H9 (cell line): Measurements from ENCODE around the gene OGFR. TPM values are rescaled to one million over a fixed set of nuclear protein-coding genes. Genes with fewer than 3 reads are reported as not detected.

ENCODE experiments used
- DNase-seq: peaks from one replicate; pipeline ENCODE4 v3.0.0-alpha.2; 2017
- H2AFZ ChIP-seq: one replicate; pipeline ENCODE4 v1.6.1; 2013; ENCODE audit warnings: mild to moderate bottlenecking, low read length, control low read depth, moderate library complexity
- H2AK5ac ChIP-seq: 2 replicates; pipeline ENCODE4 v1.6.1; 2013; ENCODE audit warnings: low read length, control low read depth, mixed read lengths; ENCODE audit not compliant: insufficient read length
- H2BK120ac ChIP-seq: one replicate; pipeline ENCODE4 v1.6.1; 2013; ENCODE audit warnings: low read depth, mild to moderate bottlenecking, low read length, control low read depth, inconsistent platforms; ENCODE audit not compliant: poor library complexity, severe bottlenecking
- H2BK12ac ChIP-seq: 2 replicates; pipeline ENCODE4 v1.6.1; 2013; ENCODE audit warnings: low read length, control low read depth, mixed read lengths, low read depth; ENCODE audit not compliant: insufficient read length
- H2BK15ac ChIP-seq: 2 replicates; pipeline ENCODE4 v1.6.1; 2013; ENCODE audit warnings: low read depth, low read length, control low read depth
- H2BK20ac ChIP-seq: one replicate; pipeline ENCODE4 v1.6.1; 2013; ENCODE audit warnings: low read depth, mild to moderate bottlenecking, low read length, control low read depth, inconsistent platforms; ENCODE audit not compliant: poor library complexity, severe bottlenecking
- H2BK5ac ChIP-seq: 2 replicates; pipeline ENCODE4 v1.6.1; 2013; ENCODE audit warnings: low read length, control low read depth, mixed read lengths; ENCODE audit not compliant: insufficient read length
- H3K14ac ChIP-seq: 2 replicates; pipeline ENCODE4 v1.6.1; 2013; ENCODE audit warnings: low read length, control low read depth; ENCODE audit not compliant: insufficient read depth
- H3K18ac ChIP-seq: 2 replicates; pipeline ENCODE4 v1.6.1; 2013; ENCODE audit warnings: low read depth, mild to moderate bottlenecking, mixed read lengths, low read length, control low read depth; ENCODE audit not compliant: insufficient read length
- H3K23ac ChIP-seq: 2 replicates; pipeline ENCODE4 v1.6.1; 2013; ENCODE audit warnings: low read length, control low read depth, mixed read lengths, low read depth; ENCODE audit not compliant: insufficient read length
- H3K23me2 ChIP-seq: 2 replicates; pipeline ENCODE4 v1.6.1; 2013; ENCODE audit warnings: low read depth, mild to moderate bottlenecking, mixed read lengths, low read length, control low read depth; ENCODE audit not compliant: insufficient read length, poor library complexity, severe bottlenecking
- H3K27ac ChIP-seq: 2 replicates; pipeline ENCODE4 v1.5.1; 2013; ENCODE audit warnings: low read length, control low read depth, mixed read lengths, low read depth; ENCODE audit not compliant: insufficient read length
- H3K27me3 ChIP-seq: 2 replicates; pipeline ENCODE4 v1.6.1; 2013; ENCODE audit warnings: low read length, control low read depth, inconsistent platforms; ENCODE audit not compliant: insufficient read depth
- H3K4ac ChIP-seq: 2 replicates; pipeline ENCODE4 v1.6.1; 2013; ENCODE audit warnings: low read depth, mild to moderate bottlenecking, control low read depth, inconsistent platforms, low read length, moderate library complexity
- H3K4me1 ChIP-seq: 2 replicates; pipeline ENCODE4 v1.6.1; 2013; ENCODE audit warnings: low read length, control low read depth, inconsistent platforms; ENCODE audit not compliant: insufficient read depth
- H3K4me2 ChIP-seq: 2 replicates; pipeline ENCODE4 v1.6.1; 2013; ENCODE audit warnings: low read length, control low read depth, mixed read lengths; ENCODE audit not compliant: insufficient read length, insufficient read depth
- H3K56ac ChIP-seq: 2 replicates; pipeline ENCODE4 v1.6.1; 2013; ENCODE audit warnings: low read depth, mild to moderate bottlenecking, mixed read lengths, low read length, control low read depth; ENCODE audit not compliant: insufficient read length
- H3K79me1 ChIP-seq: 2 replicates; pipeline ENCODE4 v1.6.1; 2013; ENCODE audit warnings: low read depth, mild to moderate bottlenecking, moderate library complexity, low read length, control low read depth, inconsistent platforms; ENCODE audit not compliant: insufficient read depth, poor library complexity, severe bottlenecking
- H3K79me2 ChIP-seq: 2 replicates; pipeline ENCODE4 v1.6.1; 2013; ENCODE audit warnings: low read length, control low read depth, inconsistent platforms; ENCODE audit not compliant: insufficient read depth
- H3K9ac ChIP-seq: 2 replicates; pipeline ENCODE4 v1.6.1; 2013; ENCODE audit warnings: low read length, control low read depth, mixed read lengths; ENCODE audit not compliant: insufficient read length; ENCODE audit errors: extremely low read depth
- H3K9me3 ChIP-seq: one replicate; pipeline ENCODE4 v1.6.1; 2013; ENCODE audit warnings: low read depth, low read length, inconsistent platforms; ENCODE audit not compliant: control insufficient read depth
- H3T11ph ChIP-seq: one replicate; pipeline ENCODE4 v1.6.1; 2013; ENCODE audit warnings: mild to moderate bottlenecking, low read length, control low read depth, inconsistent platforms
- H4K20me1 ChIP-seq: one replicate; pipeline ENCODE4 v1.6.1; 2013; ENCODE audit not compliant: control insufficient read depth, insufficient read length, insufficient read depth
- H4K5ac ChIP-seq: 2 replicates; pipeline ENCODE4 v1.6.1; 2013; ENCODE audit warnings: low read depth, mild to moderate bottlenecking, mixed read lengths, low read length, control low read depth; ENCODE audit not compliant: insufficient read length
- H4K8ac ChIP-seq: replicated peaks from 2 replicates; pipeline ENCODE4 v1.6.1; 2013; ENCODE audit warnings: low read length, control low read depth, mixed read lengths, low read depth; ENCODE audit not compliant: insufficient read length
- H4K91ac ChIP-seq: 2 replicates; pipeline ENCODE4 v1.6.1; 2013; ENCODE audit warnings: low read depth, mild to moderate bottlenecking, moderate library complexity, mixed read lengths, low read length, control low read depth; ENCODE audit not compliant: insufficient read length
- H3K27ac Mint-ChIP-seq, 3 experiments: 2 replicates in 2 of 3; 3 replicates in 1 of 3; pipeline ENCODE4 v1.8.0; 2020 to 2021; ENCODE audit warnings: mixed read lengths in 3 of 3, mild to moderate bottlenecking in 1 of 3, moderate library complexity in 1 of 3
- H3K27me3 Mint-ChIP-seq: 2 replicates; pipeline ENCODE4 v1.8.0; 2021; ENCODE audit warnings: low read depth, mild to moderate bottlenecking, moderate library complexity, mixed read lengths
- H3K36me3 Mint-ChIP-seq, 3 experiments: 2 replicates in 2 of 3; 3 replicates in 1 of 3; pipeline ENCODE4 v1.8.0; 2020 to 2021; ENCODE audit warnings: low read depth in 3 of 3, mixed read lengths in 3 of 3; ENCODE audit not compliant: insufficient read depth in 1 of 3
- H3K4me1 Mint-ChIP-seq, 2 experiments: 2 replicates each; pipeline ENCODE4 v1.8.0; 2020; ENCODE audit warnings: mixed read lengths in 2 of 2
- H3K4me3 Mint-ChIP-seq, 2 experiments: 2 replicates in 1 of 2; 3 replicates in 1 of 2; pipeline ENCODE4 v1.8.0; 2020 to 2021; ENCODE audit warnings: mild to moderate bottlenecking in 2 of 2, mixed read lengths in 2 of 2, moderate library complexity in 1 of 2
- H3K9me3 Mint-ChIP-seq, 2 experiments: 2 replicates in 1 of 2; 3 replicates in 1 of 2; pipeline ENCODE4 v1.8.0; 2020; ENCODE audit warnings: mild to moderate bottlenecking in 2 of 2, mixed read lengths in 2 of 2, moderate library complexity in 1 of 2
- CTCF ChIP-seq: fragments of 200-600 bp; sonication (generic); conservative IDR thresholded peaks from 3 replicates; pipeline ENCODE4 v1.8.0; 2021; ENCODE audit warnings: antibody characterized with exemption, mild to moderate bottlenecking
- WGBS: extraction: QIAGEN DNeasy Blood & Tissue Kit; methylation state at CpG from one replicate; pipeline ENCODE4 v1.1.7; 2013; ENCODE audit warnings: missing lambda C conversion rate, low lambda C conversion rate, mixed read lengths; ENCODE audit not compliant: insufficient read length; ENCODE audit errors: extremely low coverage; 5-methylcytosine and 5-hydroxymethylcytosine counted together
- total RNA-seq: library from RNA; stranded (reverse); gene quantifications from 2 replicates; pipeline ENCODE4 v1.2.1, GENCODE V29; 2021

Gene OGFR
- total RNA-seq, 1 experiment from 2014 or later: 33.1 TPM

GRCh38 chr20:62825986-62826645, 21.5 kb downstream of the OGFR start:
- Histone ChIP-seq H3K14ac (no peak overlapping the region), H3K4me1 (no peaks in the 10 kb centered on the region; the same call in 1 of the 2 replicates), H3K23ac (no peak overlapping the region), H2BK12ac (no peak overlapping the region), H3K9ac (no peak overlapping the region), H2BK5ac (no peak overlapping the region), H3K56ac (no peak overlapping the region), H4K8ac (no peak overlapping the region), H2AFZ (no peak overlapping the region), H4K20me1 (no peaks in the 10 kb centered on the region), H3K23me2 (no peaks in the 10 kb centered on the region), H2AK5ac (no peak overlapping the region), H3K79me1 (no peaks in the 10 kb centered on the region), H3K27ac (no peak overlapping the region), H3T11ph (no peak overlapping the region), H4K91ac (no peak overlapping the region), H2BK120ac (no peak overlapping the region), H3K27me3 (no peaks in the 10 kb centered on the region), H2BK15ac (no peak overlapping the region), H4K5ac (no peak overlapping the region), H3K9me3 (no peaks in the 10 kb centered on the region), H3K4me2 (no peak overlapping the region), H3K18ac (no peak overlapping the region), H3K79me2 (no peaks in the 10 kb centered on the region), H3K4ac (no peak overlapping the region), H2BK20ac (no peak overlapping the region)
- Mint-ChIP-seq H3K4me1 (peaks cover 8 to 11% of the 10 kb centered on the region in 2 experiments), H3K27me3 (no peaks in the 10 kb centered on the region), H3K27ac (no peak overlapping the region), H3K36me3 (peaks cover 0 to 6% (median 0%) of the 10 kb centered on the region in 3 experiments; a peak in 2 of 7 replicates), H3K4me3 (no peak overlapping the region), H3K9me3 (no peaks in the 10 kb centered on the region)
- TF ChIP-seq CTCF: no peak
- no peak for DNase-seq
- no CpG with 5 or more reads among the region's 27 CpGs for WGBS
